ENCODE data around the gene SYT2.

DNA sequence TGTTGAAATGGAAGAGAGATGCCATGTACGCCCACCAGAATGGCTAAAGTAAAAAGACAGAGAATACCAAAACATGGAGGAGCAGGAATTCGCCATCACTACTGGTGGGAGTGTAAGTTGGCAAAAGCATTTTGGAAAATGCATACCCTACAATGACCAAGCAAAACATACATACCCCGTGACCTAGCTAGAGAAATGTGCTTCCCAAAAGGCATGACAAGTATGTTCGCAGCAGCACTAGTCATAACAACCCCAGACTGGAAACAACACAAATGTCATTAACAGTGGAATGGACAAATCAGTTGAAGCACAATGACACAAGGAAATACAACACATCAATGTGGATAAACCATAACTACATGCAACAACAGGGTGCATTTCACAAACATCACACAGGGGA lies 27.2 kb downstream of the SYT2 start:
- TF ChIP-seq CTCF (IDR thresholded peaks at IDR 0.05 in 8 of 11, conservative IDR thresholded peaks at IDR 0.05 in 3 of 11), result no peak
- TF ChIP-seq POLR2AphosphoS5 (IDR thresholded peaks at IDR 0.05), result no peak

Measured in spleen (tissue), 7 donors.